Measurements from ENCODE around the gene PTCRA. TPM values are rescaled to one million over a fixed set of nuclear protein-coding genes. Genes with fewer than 3 reads are reported as not detected.
"Not testable (repeated sequence)": the region's sequence is repeated elsewhere in the genome, so short reads cannot be mapped to it uniquely, and the experiment has no call there.

PTCRA gene
- total and polyA plus RNA-seq, 2 donors from 2014 or later, result not detected

DNA sequence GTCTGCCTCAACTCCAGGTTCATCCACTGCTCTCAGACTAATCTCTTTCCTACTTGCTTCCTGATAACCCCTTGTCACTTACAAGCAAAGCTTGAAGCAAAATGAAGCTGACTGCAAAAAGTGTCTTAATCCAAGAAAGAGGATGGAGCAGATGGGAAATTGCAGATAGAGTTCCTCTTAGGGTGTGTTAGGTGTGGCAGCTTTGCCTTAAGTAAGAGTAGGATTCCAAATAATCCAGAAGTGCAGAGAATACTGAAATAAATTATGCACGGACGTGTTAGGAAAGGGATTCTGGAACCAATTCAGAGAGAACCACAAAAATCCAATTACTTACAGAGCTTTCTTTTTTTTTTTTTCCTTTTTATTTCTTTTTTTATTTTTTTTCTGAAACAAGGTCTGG is 42.5 kb upstream of the PTCRA start:
- FAIRE-seq (no peak), DNase-seq (no peak)
- Histone ChIP-seq H3K4me1 (ENCODE audit: control insufficient read depth in 2 of 3, insufficient read depth in 2 of 3, low read depth in 1 of 3, low read length in 3 of 3) (no peaks in the 10 kb centered on the region), H3K9me3 (ENCODE audit: control insufficient read depth in 2 of 3, insufficient read depth in 1 of 3, low read length in 3 of 3) (no peaks in the 10 kb centered on the region), H3K9ac (ENCODE audit: low read length in 3 of 3) (no peak overlapping the region), H3K4me3 (ENCODE audit: low read length in 3 of 3) (no peak overlapping the region), H3K36me3 (ENCODE audit: control insufficient read depth in 2 of 3, insufficient read depth in 3 of 3, low read length in 3 of 3) (no peaks in the 10 kb centered on the region), H3K27ac (ENCODE audit: low read depth in 2 of 2, low read length in 2 of 2) (no peak overlapping the region), H3K27me3 (ENCODE audit: control insufficient read depth, insufficient read depth, low read length) (no peaks in the 10 kb centered on the region)
- TF ChIP-seq, protein P1, sequence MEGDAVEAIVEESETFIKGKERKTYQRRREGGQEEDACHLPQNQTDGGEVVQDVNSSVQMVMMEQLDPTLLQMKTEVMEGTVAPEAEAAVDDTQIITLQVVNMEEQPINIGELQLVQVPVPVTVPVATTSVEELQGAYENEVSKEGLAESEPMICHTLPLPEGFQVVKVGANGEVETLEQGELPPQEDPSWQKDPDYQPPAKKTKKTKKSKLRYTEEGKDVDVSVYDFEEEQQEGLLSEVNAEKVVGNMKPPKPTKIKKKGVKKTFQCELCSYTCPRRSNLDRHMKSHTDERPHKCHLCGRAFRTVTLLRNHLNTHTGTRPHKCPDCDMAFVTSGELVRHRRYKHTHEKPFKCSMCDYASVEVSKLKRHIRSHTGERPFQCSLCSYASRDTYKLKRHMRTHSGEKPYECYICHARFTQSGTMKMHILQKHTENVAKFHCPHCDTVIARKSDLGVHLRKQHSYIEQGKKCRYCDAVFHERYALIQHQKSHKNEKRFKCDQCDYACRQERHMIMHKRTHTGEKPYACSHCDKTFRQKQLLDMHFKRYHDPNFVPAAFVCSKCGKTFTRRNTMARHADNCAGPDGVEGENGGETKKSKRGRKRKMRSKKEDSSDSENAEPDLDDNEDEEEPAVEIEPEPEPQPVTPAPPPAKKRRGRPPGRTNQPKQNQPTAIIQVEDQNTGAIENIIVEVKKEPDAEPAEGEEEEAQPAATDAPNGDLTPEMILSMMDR (IDR thresholded peaks at IDR 0.05; ENCODE audit: borderline replicate concordance, extremely low read depth, insufficient read depth), result no peak
- intact Hi-C loops (cut with DNase I), result no loop called here

DNA sequence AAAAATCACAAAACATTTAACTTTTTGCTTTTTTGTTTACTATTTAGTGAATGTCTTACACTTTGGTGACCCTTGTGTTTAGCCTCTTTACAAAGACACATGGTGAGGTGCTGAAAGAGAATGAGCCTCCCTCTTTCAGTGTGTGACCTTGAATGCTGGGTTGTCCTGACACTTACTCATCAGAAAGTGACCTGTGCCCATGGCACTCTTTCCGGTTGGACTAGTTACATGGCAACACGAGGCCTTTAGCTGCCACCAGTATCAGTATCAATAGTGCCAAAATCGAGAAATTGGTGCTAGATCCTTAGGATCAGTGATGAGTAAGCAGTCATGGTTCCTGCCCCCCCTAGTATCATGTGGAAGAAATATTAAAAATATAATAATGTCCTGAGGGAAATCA is 38.2 kb upstream of the PTCRA start:
- no peak overlapping the region for H3K27ac ChIP-seq (ENCODE audit: low read depth in 2 of 2, low read length in 2 of 2)
- H3K4me1 ChIP-seq (ENCODE audit: control insufficient read depth in 2 of 3, insufficient read depth in 2 of 3, low read depth in 1 of 3, low read length in 3 of 3), result peaks cover 0 to 5% (median 4%) of the 10 kb centered on the region in 3 donors
- no peak for DNase-seq
- H3K27me3 ChIP-seq (ENCODE audit: control insufficient read depth, insufficient read depth, low read length), result no peaks in the 10 kb centered on the region
- no peak overlapping the region for H3K9ac ChIP-seq (ENCODE audit: low read length in 3 of 3)
- H3K36me3 ChIP-seq (ENCODE audit: control insufficient read depth in 2 of 3, insufficient read depth in 3 of 3, low read length in 3 of 3), result no peaks in the 10 kb centered on the region
- FAIRE-seq, result no peak
- TF ChIP-seq, protein P1 (IDR thresholded peaks at IDR 0.05; ENCODE audit: borderline replicate concordance, extremely low read depth, insufficient read depth), result no peak
- H3K9me3 ChIP-seq (ENCODE audit: control insufficient read depth in 2 of 3, insufficient read depth in 1 of 3, low read length in 3 of 3), result no peaks in the 10 kb centered on the region
- H3K4me3 ChIP-seq (ENCODE audit: low read length in 3 of 3), result no peak overlapping the region
- intact Hi-C loops (cut with DNase I), result loop anchor here (5.0 kb wide), 1 partner anchor 215 kb away; no protein-coding TSS in a partner anchor

DNA sequence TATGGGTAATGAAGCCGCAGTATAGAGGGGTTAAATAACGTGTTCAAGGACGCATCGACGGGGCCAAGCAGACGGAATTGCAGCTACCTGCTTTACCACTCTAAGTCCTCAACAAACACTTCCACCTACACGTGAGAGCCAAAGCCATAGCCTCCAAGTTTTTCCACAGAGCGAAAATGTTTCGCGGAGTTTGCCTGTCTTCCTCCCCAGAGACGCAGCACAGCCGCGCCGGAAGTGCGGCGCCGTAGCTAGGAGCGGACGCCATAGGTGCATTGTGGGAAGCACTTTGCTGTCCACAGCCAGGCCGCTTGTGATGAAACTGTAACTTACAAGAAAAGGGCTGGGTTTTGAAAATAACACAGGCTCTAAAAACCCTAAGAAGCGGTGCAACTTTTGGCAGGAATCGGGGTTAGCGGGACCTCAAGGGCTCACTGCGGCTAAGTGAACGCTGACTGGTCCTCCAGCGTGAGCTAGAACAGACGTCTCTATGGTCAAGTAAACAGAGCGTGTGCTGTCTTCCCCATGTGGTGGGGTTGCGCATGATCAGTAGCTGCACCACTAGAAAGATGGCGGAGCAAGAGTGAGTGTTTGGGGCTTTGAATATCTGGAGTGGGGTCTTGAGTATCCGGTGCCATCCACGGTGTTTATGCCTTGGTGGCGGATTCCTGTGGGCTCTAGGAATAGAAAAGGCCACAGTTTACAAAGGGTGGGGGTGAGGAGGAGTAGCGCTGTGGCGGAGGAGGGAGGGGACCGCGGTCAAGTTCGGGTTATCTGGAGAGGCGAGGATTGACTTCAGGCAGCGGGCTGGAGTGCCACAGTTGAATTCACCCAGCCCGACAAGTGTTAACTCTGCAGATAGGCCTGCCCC is 36.2 kb upstream of the PTCRA start, which contains the start of gene RPL7L1:
TSS of gene RPL7L1 (plus strand) at position 245 of the 868 bp plus-strand sequence. CDS start at position 540, 295 bp downstream.
- FAIRE-seq, result no peak

DNA sequence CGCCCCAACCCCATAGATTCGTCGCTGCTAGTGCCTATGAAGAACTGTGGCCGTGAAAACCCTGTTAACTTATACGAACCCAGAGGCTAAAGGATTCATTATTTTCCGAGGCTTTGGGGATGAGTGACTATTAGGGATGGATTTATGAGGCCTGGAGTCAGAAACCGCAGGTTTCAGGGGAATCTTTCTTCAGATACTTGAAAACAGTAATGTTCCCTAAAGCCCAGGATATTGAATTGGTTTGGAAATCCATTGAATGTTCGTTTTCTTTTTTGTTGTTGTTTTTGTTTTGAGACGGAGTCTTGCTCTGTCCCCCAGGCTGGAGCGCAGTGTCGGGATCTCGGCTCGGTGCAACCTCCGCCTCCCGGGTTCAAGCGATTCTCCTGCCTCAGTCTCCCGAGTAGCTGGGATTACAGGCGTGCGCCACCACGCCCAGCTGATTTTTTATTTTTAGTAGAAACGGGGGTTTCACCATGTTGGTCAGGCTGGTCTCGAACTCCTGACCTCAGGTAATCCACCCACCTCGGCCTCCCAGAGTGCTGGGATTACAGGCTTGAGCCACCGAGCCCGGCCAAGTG is 35.5 kb upstream of the PTCRA start:
- H3K4me3 ChIP-seq (ENCODE audit: low read length in 3 of 3), result peak overlapping the region; percentile 93 to 100 (median 100)
- H3K9me3 ChIP-seq (ENCODE audit: control insufficient read depth in 2 of 3, insufficient read depth in 1 of 3, low read length in 3 of 3); H3K27me3 ChIP-seq (ENCODE audit: control insufficient read depth, insufficient read depth, low read length); intact Hi-C loops (cut with DNase I); H3K4me1 ChIP-seq (ENCODE audit: control insufficient read depth in 2 of 3, insufficient read depth in 2 of 3, low read depth in 1 of 3, low read length in 3 of 3); DNase-seq; FAIRE-seq: not testable (repeated sequence)
- peak overlapping the region; percentile 86 to 100 (median 93) for H3K9ac ChIP-seq (ENCODE audit: low read length in 3 of 3)
- peaks cover 9 to 23% (median 17%) of the 10 kb centered on the region in 3 donors for H3K36me3 ChIP-seq (ENCODE audit: control insufficient read depth in 2 of 3, insufficient read depth in 3 of 3, low read length in 3 of 3)
- H3K27ac ChIP-seq (ENCODE audit: low read depth in 2 of 2, low read length in 2 of 2), result peak overlapping the region; percentile 85 to 93

More for the DNA sequence above, 36.2 kb upstream of the PTCRA start, which contains the start of gene RPL7L1:
- Histone ChIP-seq H3K4me3 (ENCODE audit: low read length in 3 of 3) (peak within 1 kb of the TSS; percentile 93 to 100 (median 100)), H3K27ac (ENCODE audit: low read depth in 2 of 2, low read length in 2 of 2) (peak within 1 kb of the TSS; percentile 85 to 93), H3K9ac (ENCODE audit: low read length in 3 of 3) (peak within 1 kb of the TSS; percentile 93 to 100 (median 98)), H3K27me3 (ENCODE audit: control insufficient read depth, insufficient read depth, low read length) (no peaks in the 10 kb centered on the region), H3K4me1 (ENCODE audit: control insufficient read depth in 2 of 3, insufficient read depth in 2 of 3, low read depth in 1 of 3, low read length in 3 of 3) (peaks cover 0 to 5% (median 4%) of the 10 kb centered on the region in 3 donors), H3K36me3 (ENCODE audit: control insufficient read depth in 2 of 3, insufficient read depth in 3 of 3, low read length in 3 of 3) (peaks cover 4 to 18% (median 13%) of the 10 kb centered on the region in 3 donors), H3K9me3 (ENCODE audit: control insufficient read depth in 2 of 3, insufficient read depth in 1 of 3, low read length in 3 of 3) (no peaks in the 10 kb centered on the region)
- TF ChIP-seq, protein P1 (IDR thresholded peaks at IDR 0.05; ENCODE audit: borderline replicate concordance, extremely low read depth, insufficient read depth), result peak; percentile 2
- peak; percentile 90 to 96 (median 91) for DNase-seq
- intact Hi-C loops (cut with DNase I), result loop anchor here (5.0 kb wide), 1 partner anchor 217 kb away; no protein-coding TSS in a partner anchor

DNA sequence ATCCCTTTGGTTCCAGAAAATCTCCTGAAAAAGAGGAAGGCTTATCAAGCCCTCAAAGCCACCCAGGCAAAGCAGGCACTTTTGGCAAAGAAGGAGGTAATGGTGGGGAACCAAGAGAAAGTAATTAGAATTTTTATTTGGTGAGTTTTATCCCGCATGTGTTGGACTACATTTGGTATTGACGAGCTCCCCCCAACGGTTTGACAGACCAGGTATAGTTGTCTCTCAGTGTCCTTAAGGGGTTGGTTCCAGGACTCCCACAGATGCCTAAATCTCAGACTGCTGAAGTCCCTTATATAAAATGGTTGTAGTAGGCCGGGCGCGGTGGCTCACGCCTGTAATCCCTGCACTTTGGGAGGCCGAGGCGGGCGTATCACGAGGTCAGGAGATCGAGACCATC is 35.0 kb upstream of the PTCRA start:
- H3K27ac ChIP-seq (ENCODE audit: low read depth in 2 of 2, low read length in 2 of 2); DNase-seq: not testable (repeated sequence)

More for the DNA sequence above, 35.0 kb upstream of the PTCRA start:
- Histone ChIP-seq H3K9ac (ENCODE audit: low read length in 3 of 3) (peak overlapping the region in 2 of 3 donors; percentile 31 to 93), H3K36me3 (ENCODE audit: control insufficient read depth in 2 of 3, insufficient read depth in 3 of 3, low read length in 3 of 3) (peaks cover 11 to 28% (median 19%) of the 10 kb centered on the region in 3 donors), H3K4me3 (ENCODE audit: low read length in 3 of 3) (peak overlapping the region in 2 of 3 donors; percentile 93 to 100)
- H3K4me1 ChIP-seq (ENCODE audit: control insufficient read depth in 2 of 3, insufficient read depth in 2 of 3, low read depth in 1 of 3, low read length in 3 of 3); intact Hi-C loops (cut with DNase I); H3K9me3 ChIP-seq (ENCODE audit: control insufficient read depth in 2 of 3, insufficient read depth in 1 of 3, low read length in 3 of 3); H3K27me3 ChIP-seq (ENCODE audit: control insufficient read depth, insufficient read depth, low read length); FAIRE-seq: not testable (repeated sequence)
